ENCODE results near the gene PCDHGA1.
"Not testable (repeated sequence)": the region's sequence is repeated elsewhere in the genome, so short reads cannot be mapped to it uniquely, and the experiment has no call there.

PCDHGA1 gene

DNA sequence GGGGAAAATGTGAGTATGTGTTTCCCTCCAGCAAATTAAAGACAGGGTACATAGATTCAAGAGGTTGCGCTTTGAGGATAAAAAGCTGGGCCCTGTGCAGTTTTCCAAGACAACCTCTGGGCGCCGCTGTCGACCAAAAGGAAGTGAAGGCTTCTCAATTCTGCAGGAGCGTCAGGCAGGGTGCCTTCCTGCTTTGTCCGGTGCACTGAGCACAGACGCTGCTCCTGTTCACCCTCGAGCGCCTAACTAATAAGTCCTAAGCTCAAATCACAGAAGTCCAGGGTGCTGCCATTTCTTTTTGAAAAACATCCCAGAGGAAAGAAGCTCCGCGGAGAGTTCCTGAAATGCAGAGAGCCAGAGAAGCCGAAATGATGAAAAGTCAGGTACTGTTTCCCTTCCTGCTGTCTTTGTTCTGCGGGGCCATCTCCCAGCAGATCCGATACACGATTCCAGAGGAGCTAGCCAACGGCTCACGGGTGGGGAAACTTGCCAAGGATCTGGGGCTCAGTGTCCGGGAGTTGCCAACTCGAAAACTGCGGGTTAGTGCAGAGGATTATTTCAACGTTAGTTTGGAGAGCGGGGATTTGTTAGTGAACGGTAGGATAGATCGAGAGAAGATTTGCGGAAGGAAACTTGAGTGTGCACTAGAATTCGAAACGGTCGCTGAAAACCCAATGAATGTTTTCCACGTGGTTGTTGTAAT is 19.8 kb downstream of the PCDHGA1 start, which contains the start of gene PCDHGB1:
TSS of gene PCDHGB1 (plus strand) at position 183 of the 703 bp plus-strand sequence. CDS start at position 345, 162 bp downstream.
- no peak for DNase-seq (ENCODE audit: low read depth)

DNA sequence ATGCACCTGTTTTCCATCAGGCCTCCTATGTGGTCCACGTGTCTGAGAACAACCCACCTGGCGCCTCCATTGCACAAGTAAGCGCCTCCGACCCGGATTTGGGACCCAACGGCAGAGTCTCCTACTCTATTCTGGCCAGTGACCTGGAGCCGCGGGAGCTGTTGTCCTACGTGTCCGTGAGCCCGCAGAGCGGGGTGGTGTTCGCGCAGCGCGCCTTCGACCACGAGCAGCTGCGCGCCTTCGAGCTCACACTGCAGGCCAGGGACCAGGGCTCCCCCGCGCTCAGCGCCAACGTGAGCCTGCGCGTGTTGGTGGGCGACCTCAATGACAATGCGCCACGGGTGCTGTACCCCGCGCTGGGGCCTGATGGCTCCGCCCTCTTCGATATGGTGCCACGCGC is 21.3 kb downstream of the PCDHGA1 start:
- no peak for DNase-seq (ENCODE audit: low read depth)

DNA sequence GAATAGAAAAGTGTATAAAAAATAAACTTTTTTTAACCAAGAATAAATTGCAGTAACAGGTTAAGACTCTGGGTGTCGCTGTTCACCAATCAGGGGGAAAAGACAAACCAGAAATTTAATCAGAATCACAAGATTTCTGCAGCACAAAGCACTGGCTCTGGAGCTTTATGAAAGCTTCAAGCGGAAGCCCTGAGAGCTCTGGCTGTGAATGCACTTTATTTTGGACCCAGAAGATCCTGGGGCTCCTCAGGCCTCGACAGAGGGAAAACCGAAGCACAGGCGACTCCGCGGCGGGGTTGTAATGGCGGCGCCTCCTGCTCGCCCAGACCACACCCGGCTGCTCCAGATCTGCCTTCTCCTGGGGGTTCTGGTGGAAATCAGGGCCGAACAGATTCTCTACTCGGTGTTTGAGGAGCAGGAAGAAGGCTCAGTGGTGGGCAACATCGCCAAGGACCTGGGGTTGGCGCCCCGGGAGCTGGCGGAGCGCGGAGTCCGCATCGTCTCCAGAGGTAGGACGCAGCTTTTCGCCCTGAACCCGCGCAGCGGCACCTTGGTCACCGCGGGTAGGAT is 24.7 kb downstream of the PCDHGA1 start, which contains the start of gene PCDHGA4:
TSS of gene PCDHGA4 (plus strand) at position 122 of the 570 bp plus-strand sequence. CDS start at position 209, 87 bp downstream.
- DNase-seq (ENCODE audit: low read depth) = no peak

DNA sequence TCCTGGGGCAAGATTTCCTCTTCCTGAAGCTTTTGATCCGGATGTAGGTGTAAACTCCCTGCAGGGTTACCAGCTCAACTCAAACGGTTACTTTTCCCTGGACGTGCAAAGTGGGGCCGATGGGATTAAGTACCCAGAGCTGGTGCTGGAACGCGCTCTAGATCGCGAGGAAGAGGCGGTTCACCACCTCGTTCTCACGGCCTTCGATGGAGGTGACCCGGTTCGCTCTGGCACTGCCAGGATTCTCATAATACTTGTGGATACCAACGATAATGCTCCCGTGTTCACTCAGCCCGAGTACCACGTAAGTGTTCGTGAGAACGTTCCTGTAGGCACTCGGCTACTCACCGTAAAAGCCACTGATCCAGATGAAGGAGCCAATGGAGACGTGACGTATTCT is 25.3 kb downstream of the PCDHGA1 start:
- no peak for DNase-seq (ENCODE audit: low read depth)

DNA sequence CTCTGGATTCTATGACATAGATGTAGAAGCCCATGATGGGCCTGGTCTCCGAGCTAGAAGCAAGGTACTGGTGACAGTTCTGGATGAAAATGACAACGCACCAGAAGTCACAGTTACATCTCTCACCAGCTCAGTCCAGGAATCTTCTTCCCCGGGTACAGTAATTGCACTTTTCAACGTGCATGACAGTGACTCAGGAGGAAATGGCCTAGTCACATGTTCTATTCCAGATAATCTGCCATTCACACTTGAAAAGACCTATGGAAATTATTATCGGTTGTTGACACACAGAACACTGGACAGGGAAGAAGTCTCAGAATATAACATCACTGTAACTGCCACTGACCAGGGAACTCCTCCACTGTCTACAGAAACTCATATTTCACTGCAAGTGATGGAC is 25.8 kb downstream of the PCDHGA1 start:
- no peak for DNase-seq (ENCODE audit: low read depth)

DNA sequence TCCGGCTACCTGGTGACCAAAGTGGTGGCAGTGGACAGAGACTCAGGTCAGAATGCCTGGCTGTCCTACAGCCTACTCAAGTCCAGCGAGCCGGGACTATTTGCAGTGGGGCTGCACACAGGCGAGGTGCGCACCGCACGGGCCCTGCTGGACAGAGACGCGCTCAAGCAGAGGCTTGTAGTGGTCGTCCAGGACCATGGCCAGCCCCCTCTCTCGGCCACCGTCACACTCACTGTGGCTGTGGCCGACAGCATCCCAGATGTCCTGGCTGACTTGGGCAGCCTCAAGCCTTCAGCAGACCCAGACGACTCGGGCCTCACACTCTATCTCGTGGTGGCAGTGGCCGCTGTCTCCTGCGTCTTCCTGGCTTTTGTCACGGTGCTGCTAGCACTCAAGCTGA is 26.6 kb downstream of the PCDHGA1 start:
- DNase-seq (ENCODE audit: low read depth) = no peak

DNA sequence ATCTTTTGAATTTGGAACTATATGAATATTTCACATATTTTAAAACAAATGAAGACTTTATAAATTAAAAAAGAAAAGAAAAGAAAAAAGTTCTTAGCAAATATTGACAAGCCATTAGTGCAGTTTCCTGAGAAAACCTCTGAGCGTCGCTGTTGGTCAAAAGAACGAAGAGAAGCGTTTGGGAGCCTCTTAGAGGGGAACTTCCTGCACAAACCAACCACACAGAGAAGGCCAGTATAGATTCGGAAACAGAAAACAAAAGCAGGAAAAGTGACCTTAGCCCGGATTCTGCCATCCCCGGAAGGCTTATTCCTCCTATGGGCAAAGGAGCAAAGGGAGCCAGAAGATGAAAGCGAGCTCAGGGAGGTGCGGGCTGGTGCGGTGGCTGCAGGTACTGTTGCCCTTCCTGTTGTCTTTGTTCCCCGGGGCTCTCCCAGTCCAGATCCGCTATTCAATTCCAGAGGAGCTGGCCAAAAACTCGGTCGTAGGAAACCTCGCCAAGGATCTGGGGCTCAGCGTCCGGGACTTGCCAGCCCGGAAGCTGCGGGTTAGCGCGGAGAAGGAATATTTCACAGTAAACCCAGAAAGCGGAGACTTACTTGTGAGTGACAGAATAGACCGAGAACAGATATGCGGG is 29.6 kb downstream of the PCDHGA1 start, which contains the start of gene PCDHGB2:
TSS of gene PCDHGB2 (plus strand) at position 205 of the 637 bp plus-strand sequence. CDS start at position 347, 142 bp downstream.
- no peak for DNase-seq (ENCODE audit: low read depth)

DNA sequence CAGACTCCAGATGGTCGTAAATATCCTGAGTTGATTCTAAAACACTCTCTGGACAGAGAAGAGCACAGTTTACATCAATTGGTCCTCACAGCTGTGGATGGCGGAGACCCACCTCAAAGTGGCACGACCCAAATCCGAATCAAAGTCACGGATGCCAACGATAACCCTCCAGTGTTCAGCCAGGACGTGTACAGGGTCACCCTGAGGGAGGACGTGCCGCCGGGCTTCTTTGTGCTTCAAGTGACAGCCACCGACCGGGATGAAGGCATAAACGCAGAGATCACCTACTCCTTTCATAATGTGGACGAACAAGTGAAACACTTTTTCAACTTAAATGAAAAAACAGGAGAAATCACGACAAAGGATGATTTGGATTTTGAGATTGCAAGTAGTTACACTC is 30.4 kb downstream of the PCDHGA1 start:
- no peak for DNase-seq (ENCODE audit: low read depth)

DNA sequence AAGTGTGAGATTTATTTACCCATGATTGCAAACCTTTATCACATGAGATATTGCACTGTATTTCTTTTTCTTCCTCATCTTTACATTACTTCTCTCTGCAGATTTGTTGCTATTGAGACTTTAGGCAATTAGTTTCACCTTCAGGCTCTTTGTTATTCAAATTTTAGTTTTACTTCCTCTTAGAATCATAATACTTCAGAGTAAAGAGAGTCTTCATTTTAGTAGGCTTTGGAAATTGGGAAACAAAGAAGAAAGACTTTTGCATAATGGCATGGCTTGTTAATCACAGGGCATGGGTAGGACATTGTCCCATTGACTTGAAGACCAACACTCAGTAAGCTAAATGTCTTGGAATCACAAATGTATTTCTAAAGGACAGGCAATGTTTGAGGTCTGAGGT is 32.4 kb downstream of the PCDHGA1 start:
- DNase-seq (ENCODE audit: low read depth) = no peak

DNA sequence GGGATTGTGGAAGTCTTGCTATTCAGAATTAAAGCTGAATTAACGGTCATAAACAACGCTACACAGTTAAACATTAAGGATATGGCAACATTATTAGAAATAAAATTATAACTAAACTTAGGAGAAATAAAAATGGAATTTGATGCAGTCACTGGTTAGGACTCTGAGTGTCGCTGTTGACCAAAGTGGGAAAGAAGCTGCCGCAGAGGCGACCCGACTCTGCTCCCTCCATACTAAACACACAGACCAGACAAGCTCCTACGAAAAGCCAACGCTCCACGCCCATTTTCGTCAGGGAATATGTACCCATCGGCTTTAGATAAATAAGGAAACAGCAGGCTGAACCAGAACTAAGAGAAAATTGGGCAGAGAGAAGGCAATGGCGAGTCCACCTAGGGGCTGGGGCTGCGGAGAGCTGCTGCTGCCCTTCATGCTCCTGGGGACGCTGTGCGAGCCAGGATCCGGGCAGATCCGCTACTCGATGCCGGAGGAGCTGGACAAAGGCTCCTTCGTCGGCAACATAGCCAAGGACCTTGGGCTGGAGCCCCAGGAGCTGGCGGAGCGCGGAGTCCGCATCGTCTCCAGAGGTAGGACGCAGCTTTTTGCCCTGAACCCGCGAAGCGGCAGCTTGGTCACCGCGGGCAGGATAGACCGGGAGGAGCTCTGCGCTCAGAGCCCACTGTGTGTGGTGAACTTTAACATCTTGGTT is 33.8 kb downstream of the PCDHGA1 start, which contains the start of gene PCDHGA5:
TSS of gene PCDHGA5 (plus strand) at position 211 of the 709 bp plus-strand sequence. CDS start at position 380, 169 bp downstream.
- no peak for DNase-seq (ENCODE audit: low read depth)

DNA sequence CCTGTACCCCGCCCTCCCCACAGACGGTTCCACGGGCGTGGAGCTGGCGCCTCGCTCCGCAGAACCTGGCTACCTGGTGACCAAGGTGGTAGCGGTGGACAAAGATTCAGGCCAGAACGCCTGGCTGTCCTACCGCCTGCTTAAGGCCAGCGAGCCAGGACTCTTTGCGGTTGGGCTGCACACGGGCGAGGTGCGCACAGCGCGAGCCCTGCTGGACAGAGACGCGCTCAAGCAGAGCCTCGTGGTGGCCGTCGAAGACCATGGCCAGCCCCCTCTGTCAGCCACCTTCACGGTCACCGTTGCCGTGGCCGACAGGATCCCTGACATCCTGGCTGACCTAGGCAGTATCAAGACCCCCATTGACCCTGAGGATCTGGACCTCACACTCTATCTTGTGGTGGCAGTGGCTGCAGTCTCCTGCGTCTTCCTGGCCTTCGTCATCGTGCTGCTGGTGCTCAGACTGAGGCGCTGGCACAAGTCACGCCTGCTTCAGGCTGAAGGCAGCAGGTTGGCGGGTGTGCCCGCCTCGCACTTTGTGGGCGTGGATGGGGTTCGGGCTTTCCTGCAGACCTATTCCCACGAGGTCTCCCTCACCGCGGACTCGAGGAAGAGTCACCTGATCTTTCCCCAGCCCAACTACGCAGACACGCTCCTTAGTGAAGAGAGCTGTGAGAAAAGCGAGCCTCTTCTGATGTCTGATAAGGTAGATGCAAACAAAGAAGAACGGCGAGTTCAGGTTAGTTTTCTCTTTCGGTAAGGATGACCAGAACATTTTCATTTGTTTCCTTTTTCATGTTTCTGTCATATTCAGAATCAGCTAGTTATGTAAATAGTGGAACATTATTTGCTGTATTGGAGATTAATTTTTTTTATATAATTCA is 35.9 kb downstream of the PCDHGA1 start:
- no peak for DNase-seq (ENCODE audit: low read depth)

DNA sequence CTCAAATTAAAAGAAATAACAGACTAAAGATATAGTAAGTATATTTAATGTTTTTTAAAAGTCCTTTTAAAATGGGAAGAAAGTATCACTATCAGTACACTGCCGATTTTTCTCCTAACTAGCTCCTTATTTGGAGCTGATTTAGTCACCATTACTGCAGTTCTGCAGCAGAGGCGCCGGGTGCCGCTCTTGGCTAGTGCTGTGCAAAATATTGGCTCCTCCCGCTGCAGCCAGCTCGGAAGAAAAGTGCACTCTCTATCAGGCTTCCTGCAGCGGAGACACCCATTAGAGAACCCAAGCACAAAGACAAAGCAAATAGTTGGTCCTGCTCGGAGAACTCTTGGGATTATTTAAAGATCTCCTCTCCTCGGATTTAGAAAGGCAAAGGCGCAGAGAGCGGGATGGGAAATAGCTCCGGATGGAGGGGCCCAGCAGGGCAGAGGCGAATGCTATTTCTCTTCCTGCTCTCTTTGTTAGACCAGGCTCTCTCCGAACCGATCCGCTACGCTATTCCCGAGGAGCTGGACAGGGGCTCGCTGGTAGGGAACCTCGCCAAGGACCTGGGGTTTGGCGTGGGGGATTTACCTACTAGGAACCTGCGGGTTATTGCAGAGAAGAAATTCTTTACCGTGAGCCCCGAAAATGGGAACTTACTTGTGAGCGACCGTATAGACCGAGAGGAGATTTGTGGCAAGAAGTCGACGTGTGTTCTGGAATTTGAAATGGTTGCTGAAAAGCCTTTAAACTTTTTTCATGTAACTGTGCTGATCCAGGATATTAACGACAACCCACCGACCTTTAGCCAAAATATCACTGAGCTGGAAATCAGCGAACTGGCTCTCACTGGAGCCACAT is 39.9 kb downstream of the PCDHGA1 start, which contains the start of gene PCDHGB3:
TSS of gene PCDHGB3 (plus strand) at position 249 of the 855 bp plus-strand sequence. CDS start at position 402, 153 bp downstream.
- no peak for DNase-seq (ENCODE audit: low read depth)

DNA sequence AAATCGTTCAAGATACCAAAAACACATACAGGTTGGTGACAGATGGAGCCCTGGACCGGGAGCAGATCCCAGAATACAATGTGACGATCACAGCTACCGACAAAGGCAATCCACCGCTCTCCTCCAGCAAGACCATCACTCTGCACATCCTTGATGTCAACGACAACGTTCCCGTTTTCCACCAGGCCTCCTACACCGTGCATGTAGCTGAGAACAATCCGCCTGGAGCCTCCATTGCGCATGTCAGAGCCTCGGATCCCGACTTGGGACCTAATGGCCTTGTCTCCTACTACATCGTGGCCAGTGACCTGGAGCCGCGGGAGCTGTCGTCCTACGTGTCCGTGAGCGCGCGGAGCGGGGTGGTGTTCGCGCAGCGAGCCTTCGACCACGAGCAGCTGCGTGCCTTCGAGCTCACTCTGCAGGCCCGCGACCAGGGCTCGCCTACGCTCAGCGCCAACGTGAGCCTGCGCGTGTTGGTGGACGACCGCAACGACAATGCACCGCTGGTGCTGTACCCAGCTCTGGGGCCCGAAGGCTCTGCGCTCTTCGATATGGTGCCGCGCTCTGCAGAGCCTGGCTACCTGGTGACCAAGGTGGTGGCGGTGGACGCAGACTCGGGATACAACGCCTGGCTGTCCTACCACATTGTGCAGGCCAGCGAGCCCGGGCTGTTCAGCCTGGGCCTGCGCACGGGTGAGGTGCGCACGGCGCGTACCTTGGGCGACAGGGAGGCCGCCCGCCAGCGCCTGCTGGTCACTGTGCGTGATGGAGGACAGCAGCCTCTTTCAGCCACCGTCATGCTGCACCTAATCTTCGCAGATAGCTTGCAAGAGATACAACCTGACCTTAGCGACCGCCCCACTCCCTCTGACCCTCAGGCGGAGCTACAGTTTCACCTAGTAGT is 41.5 kb downstream of the PCDHGA1 start:
- no peak for DNase-seq (ENCODE audit: low read depth)

DNA sequence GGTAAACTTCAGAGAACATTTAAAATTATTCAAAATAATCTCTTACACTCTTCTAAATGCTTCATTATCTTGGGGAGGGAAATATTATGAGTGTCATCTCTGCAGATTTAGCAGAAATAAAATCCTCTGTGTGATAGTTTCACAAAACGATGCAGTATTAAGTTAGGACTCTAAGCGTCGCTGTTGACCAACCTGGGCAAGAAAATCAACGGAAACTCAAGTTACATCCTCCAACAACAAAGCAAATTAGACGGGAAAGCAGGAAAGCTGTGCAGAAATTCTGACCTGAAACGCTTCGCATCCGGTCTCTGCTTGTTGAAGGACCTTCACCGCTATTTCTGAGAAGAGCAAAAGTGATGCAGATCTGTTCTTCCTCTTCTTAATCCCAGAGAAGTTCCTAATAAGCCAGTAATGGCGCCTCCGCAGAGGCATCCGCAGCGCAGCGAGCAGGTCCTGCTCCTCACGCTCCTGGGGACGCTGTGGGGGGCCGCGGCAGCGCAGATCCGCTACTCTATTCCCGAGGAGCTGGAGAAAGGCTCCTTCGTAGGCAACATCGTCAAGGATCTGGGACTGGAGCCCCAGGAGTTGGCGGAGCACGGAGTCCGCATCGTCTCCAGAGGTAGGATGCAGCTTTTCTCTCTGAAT is 43.5 kb downstream of the PCDHGA1 start, which contains the start of gene PCDHGA6:
TSS of gene PCDHGA6 (plus strand) at position 219 of the 645 bp plus-strand sequence. CDS start at position 412, 193 bp downstream.
- DNase-seq (ENCODE audit: low read depth) = no peak

DNA sequence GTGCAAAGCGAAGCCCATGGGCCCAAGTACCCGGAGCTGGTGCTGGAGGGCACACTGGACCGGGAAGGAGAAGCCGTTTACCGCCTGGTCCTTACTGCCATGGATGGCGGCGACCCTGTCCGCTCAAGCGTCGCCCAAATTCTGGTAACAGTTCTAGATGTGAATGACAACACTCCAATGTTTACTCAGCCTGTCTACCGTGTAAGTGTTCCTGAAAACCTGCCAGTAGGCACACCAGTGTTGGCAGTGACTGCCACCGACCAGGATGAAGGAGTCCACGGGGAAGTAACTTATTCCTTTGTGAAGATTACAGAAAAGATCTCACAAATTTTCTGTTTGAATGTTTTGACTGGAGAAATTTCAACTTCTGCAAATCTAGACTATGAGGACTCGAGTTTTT is 44.3 kb downstream of the PCDHGA1 start:
- DNase-seq (ENCODE audit: low read depth) = no peak

DNA sequence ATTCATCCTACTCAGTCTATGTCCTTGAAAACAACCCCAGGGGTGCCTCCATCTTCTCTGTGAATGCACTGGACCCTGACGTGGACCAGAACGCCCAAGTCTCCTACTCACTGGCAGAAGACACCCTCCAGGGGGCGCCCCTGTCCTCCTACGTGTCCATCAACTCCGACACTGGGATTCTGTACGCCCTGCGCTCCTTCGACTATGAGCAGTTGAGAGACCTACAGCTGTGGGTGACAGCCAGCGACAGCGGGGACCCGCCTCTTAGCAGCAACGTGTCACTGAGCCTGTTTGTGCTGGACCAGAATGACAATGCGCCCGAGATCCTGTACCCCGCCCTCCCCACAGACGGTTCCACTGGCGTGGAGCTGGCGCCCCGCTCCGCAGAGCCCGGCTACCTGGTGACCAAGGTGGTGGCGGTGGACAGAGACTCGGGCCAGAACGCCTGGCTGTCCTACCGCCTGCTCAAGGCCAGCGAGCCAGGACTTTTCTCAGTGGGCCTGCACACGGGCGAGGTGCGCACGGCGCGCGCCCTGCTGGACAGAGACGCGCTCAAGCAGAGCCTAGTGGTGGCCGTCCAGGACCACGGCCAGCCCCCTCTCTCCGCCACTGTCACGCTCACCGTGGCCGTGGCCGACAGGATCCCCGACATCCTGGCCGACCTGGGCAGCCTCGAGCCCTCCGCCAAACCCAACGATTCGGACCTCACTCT is 45.3 kb downstream of the PCDHGA1 start:
- not testable (repeated sequence) for DNase-seq (ENCODE audit: low read depth)

DNA sequence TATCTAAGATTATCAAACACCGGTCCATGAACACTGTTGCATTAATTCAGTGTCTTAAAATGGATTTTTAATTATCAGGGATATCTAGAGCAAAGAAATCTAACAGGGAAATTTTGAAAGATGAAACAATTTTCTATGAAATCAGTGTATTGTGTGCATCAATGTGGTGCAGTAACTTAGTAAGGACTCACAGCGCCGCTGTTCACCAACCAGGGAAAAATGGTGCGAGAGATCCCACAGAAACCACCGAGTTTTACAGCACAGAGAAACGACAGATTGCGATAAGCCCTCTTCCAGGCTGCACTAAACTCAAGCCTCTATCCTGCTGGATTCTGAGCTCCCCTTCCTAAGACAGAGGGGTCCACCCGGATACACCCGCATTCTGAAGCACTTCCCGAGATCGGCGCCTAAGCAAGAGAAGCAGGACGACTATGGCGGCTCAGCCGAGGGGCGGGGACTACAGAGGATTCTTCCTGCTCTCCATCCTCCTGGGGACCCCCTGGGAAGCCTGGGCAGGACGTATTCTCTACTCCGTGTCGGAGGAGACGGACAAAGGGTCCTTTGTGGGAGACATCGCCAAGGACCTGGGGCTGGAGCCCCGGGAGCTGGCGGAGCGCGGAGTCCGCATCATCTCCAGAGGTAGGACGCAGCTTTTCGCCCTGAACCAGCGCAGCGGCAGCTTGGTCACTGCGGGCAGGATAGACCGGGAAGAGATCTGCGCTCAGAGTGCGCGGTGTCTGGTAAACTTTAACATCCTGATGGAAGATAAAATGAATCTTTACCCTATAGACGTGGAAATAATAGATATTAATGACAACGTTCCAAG is 52.4 kb downstream of the PCDHGA1 start, which contains the start of gene PCDHGA7:
TSS of gene PCDHGA7 (plus strand) at position 274 of the 826 bp plus-strand sequence. CDS start at position 432, 158 bp downstream.
- no peak for DNase-seq (ENCODE audit: low read depth)

Data from HS-27A (cell line).